DMS153 (cell line): Measurements from ENCODE around the gene NAV3.
"Not testable (repeated sequence)": the region's sequence is repeated elsewhere in the genome, so short reads cannot be mapped to it uniquely, and the experiment has no call there.

Experiments
- DNase-seq: peaks from one replicate; lab custom pipeline; 2025; lab: John Stamatoyannopoulos, UW

The NAV3 gene

DNA sequence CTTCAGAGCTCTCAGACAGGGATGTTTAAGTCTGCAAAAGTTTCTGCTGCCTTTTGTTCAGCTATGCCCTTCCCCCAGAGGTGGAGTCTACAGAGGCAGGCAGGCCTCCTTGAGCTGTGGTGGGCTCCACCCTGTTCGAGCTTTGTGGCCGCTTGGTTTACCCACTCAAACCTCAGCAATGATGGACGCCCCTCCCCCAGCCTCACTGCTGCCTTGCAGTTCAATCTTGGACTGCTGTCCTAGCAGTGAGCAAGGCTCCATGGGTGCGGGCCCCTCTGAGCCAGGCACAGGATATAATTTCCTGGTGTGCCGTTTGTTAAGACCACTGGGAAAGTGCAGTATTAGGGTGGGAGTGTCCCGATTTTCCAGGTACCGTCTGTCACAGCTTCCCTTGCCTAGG lies 427.0 kb downstream of the NAV3 start:
- DNase-seq = not testable (repeated sequence)

DNA sequence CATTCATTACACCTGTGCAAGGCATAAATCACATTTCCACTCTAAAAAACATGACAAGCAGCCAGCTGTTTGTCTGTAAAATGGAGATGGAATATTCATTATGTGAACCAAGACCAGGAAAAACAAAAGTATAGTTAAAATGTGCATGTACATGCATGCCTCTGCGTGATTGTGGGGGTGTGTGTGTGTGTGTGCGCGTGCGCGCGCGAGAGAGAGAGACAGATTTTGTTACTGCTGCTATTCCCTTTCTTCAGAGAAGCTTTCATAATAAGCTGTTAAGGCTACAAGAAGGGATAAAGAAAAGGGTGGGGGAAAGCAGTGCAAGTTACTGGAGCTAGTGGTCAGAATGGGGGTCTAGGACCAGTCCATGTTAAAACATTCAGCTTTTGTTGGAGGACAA lies 430.3 kb downstream of the NAV3 start:
- no peak for DNase-seq

DNA sequence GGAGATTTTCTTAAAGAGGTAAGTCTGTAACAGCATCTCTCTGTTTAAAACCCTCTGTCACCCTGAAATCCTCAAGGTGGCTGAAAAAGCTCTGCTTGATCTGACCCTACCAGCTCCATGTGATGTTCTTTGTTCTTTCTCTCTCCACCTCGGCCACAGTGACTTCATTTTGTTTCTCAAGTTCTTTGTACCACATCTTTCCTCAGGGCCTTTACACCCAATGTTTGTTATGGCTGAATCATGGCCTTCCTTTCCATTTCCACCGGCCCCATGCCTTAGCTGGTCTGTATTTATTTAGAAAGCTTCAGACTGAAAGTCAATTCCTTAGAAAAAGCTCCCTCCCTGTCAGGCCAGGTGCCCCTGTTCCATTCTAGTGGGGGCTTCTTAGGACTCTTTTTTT lies 431.2 kb downstream of the NAV3 start:
- DNase-seq = no peak
